NT2/D1 (cell line): Measurements from ENCODE around the gene HHIPL1.

ENCODE experiments used
- DNase-seq: peaks from one replicate; pipeline ENCODE4 v3.0.0-alpha.2; 2011; ENCODE audit warnings: low read depth, low spot score
- H3K27me3 ChIP-seq: 2 replicates; pipeline ENCODE4 v1.6.0; 2011; ENCODE audit warnings: mild to moderate bottlenecking; ENCODE audit not compliant: insufficient read length, insufficient read depth
- H3K36me3 ChIP-seq: 2 replicates; pipeline ENCODE4 v1.6.1; 2011; ENCODE audit warnings: mild to moderate bottlenecking, low read length, mixed read lengths; ENCODE audit not compliant: insufficient read depth, insufficient read length
- H3K4me1 ChIP-seq: 2 replicates; pipeline ENCODE4 v1.5.1; 2011; ENCODE audit not compliant: insufficient read depth, insufficient read length
- H3K4me3 ChIP-seq: 2 replicates; pipeline ENCODE4 v1.5.1; 2011; ENCODE audit warnings: low read depth; ENCODE audit not compliant: insufficient read length
- H3K9ac ChIP-seq: 2 replicates; pipeline ENCODE4 v1.6.0; 2011; ENCODE audit warnings: low read depth; ENCODE audit not compliant: insufficient read length
- H3K9me3 ChIP-seq: 2 replicates; pipeline ENCODE4 v1.5.1; 2011; ENCODE audit warnings: mild to moderate bottlenecking, low read length; ENCODE audit not compliant: insufficient read depth
- SUZ12 ChIP-seq: IDR thresholded peaks from 2 replicates; pipeline ENCODE4 v1.6.1; 2011; ENCODE audit not compliant: insufficient read length, insufficient read depth; ENCODE audit errors: extremely low read depth
- YY1 ChIP-seq: IDR thresholded peaks from 2 replicates; pipeline ENCODE4 v1.6.1; 2011; ENCODE audit not compliant: insufficient read length, insufficient read depth
- ZNF274 ChIP-seq: IDR thresholded peaks from 2 replicates; pipeline ENCODE4 v1.6.1; 2011; ENCODE audit warnings: mild to moderate bottlenecking, low read depth, low read length

HHIPL1 gene

DNA sequence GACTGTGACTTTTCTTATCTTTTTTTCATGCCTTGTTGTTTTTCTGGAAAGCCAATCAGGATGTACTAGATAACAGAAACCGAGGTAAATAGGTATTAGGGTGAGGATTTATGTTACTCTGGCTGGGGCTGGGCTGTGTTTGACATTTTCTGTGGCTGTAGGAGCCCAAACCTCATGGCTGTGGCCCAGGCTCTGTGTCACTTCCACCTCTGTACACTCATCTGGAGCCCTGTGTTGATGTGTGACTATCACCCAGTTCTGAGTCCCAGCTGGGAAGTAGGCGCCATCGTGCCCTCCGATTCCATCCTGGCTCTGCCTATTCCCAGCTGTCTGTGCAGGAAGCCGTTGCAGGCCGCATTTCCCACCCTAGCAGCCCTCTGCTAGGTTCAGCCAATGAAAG, 1.6 kb upstream of the HHIPL1 start:
- TF ChIP-seq ZNF274 (no peak), YY1 (no peak), SUZ12 (no peak)
- H3K9me3 ChIP-seq = no peaks in the 10 kb centered on the region
- peaks cover 3% of the 10 kb centered on the region for H3K4me1 ChIP-seq
- no peak overlapping the region for H3K4me3 ChIP-seq
- no peak overlapping the region for H3K9ac ChIP-seq
- peaks cover 24% of the 10 kb centered on the region for H3K27me3 ChIP-seq
- no peak for DNase-seq
- H3K36me3 ChIP-seq = no peaks in the 10 kb centered on the region

DNA sequence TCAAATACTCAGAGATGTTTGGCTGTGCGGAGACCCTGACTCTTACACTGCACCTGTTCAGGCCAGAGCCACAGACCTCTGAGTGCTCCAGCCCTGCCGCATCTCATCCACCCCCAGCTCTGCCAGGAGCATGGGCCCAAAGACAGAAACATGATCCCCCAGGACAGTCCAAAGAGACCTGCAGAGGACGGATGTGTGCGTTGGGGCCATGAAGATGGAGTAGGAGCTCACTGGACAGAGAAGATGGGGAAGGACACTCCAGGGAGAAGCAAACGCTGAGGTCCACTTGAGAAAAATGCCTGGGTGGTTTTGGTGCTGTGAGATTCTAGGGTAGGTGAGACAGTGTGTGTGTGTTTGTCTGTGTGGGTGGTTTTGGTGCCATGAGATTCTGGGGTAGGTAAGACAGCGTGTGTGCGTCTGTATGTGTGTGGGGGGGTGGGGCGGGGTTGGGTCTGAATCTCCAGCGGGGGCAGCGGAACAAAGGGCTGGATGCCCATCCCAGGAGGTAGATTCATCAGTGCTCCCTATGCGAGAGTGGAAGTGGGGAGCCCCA, 818 bp upstream of the HHIPL1 start:
- H3K4me3 ChIP-seq = no peak overlapping the region
- no peaks in the 10 kb centered on the region for H3K36me3 ChIP-seq
- no peak overlapping the region for H3K9ac ChIP-seq
- peaks cover 3% of the 10 kb centered on the region for H3K4me1 ChIP-seq
- DNase-seq = no peak
- no peak for TF ChIP-seq YY1
- TF ChIP-seq ZNF274 = no peak
- no peak for TF ChIP-seq SUZ12
- no peaks in the 10 kb centered on the region for H3K9me3 ChIP-seq
- peaks cover 24% of the 10 kb centered on the region for H3K27me3 ChIP-seq

DNA sequence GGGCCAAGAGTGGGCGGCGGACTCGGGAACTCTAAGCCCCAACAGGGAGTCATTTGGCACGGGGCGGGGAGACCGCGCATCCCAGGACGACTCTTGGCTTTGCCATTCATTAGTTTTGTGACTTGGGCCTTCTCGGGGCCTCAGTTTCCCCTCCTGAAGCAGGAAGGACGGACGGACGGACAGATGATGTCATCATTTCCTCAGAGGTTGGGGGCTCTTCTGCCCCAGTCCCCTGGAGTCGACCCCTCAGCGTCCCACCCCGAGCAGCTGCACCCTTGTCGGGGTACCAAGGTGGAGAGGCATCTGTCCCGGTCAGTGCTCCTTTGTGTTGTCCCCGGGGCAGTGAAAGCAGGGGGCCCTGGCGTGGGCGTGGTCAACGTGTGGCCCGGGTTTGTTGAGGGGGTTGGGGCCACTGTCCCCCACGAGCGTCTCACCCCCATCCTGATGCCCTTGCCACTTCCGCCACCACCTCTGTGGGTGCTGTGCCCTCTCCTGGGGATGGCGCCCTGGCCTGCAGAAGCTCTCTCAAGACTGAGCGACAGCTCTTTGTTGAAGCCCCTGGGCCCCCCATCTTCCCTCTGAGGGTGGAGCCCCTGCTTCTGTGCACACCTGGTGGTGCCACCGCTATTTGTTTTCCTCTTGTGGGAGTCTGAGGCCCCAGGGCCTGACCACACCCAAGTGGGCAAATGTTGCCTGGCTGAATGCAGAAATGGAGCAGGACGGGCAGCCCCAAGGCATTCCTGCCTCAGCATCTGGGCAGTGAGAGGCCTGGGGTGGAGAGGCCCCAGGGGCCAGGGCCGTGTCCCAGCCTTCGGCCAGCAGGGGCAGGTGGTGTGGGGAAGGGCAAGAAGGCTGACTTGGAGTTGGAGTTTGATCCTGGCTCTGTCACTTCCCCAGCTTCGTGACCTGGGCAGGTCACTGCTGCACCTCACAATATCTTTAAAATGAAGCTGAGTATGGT, 896 bp downstream of the HHIPL1 start:
- H3K27me3 ChIP-seq = peaks cover 24% of the 10 kb centered on the region
- no peak for DNase-seq
- H3K4me1 ChIP-seq = peaks cover 8% of the 10 kb centered on the region
- H3K36me3 ChIP-seq = no peaks in the 10 kb centered on the region
- H3K4me3 ChIP-seq = peak overlapping the region; percentile 47
- no peaks in the 10 kb centered on the region for H3K9me3 ChIP-seq
- no peak for TF ChIP-seq YY1
- no peak for TF ChIP-seq ZNF274
- TF ChIP-seq SUZ12 = no peak
- peak overlapping the region; percentile 76 for H3K9ac ChIP-seq

GRCh38 chr14:99647411-99647810, 2.5 kb downstream of the HHIPL1 start:
- Histone ChIP-seq H3K9me3 (no peaks in the 10 kb centered on the region), H3K36me3 (peaks cover under 1% of the 10 kb centered on the region), H3K27me3 (peaks cover 24% of the 10 kb centered on the region), H3K4me3 (no peak overlapping the region), H3K9ac (no peak overlapping the region), H3K4me1 (peaks cover 8% of the 10 kb centered on the region)
- DNase-seq = no peak
- no peak for TF ChIP-seq YY1
- no peak for TF ChIP-seq SUZ12
- TF ChIP-seq ZNF274 = no peak

GRCh38 chr14:99648027-99648784, 3.3 kb downstream of the HHIPL1 start:
- Histone ChIP-seq H3K9me3 (no peaks in the 10 kb centered on the region), H3K36me3 (peaks cover 3% of the 10 kb centered on the region), H3K4me1 (peaks cover 8% of the 10 kb centered on the region), H3K4me3 (no peak overlapping the region), H3K9ac (no peak overlapping the region), H3K27me3 (peaks cover 24% of the 10 kb centered on the region)
- DNase-seq = no peak
- TF ChIP-seq SUZ12 (no peak), ZNF274 (no peak), YY1 (no peak)

- peaks cover 3% of the 10 kb centered on the region for H3K36me3 ChIP-seq
- peaks cover 15% of the 10 kb centered on the region for H3K27me3 ChIP-seq
Observed at GRCh38 chr14:99649219-99649618, 4.3 kb downstream of the HHIPL1 start.

DNA sequence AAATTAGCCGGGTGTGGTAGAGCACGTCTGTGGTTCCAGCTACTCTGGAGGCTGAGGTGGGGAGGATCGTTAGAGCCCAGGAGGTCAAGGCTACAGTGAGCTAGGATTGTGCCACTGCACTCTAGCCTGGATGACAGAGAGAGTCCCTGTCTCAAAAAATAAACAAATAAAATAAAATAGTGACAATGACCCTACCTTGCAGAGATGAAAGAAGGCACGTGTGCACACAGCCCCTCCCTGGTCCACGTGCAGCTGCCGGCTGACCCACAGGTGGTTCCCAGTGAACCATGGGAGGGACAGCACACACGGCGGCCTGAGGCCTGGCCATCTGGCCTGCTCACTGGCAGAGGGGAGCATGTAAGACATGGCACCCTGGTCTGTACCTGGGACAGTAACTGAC, 4.7 kb downstream of the HHIPL1 start:
- Histone ChIP-seq H3K36me3 (peaks cover 3% of the 10 kb centered on the region), H3K4me1 (peaks cover 8% of the 10 kb centered on the region), H3K4me3 (no peak overlapping the region), H3K9ac (peak overlapping the region; percentile 21), H3K27me3 (peaks cover 15% of the 10 kb centered on the region), H3K9me3 (no peaks in the 10 kb centered on the region)
- TF ChIP-seq YY1 = no peak
- no peak for DNase-seq

More at GRCh38 chr14:99649219-99649618, 4.3 kb downstream of the HHIPL1 start:
- H3K9me3 ChIP-seq = no peaks in the 10 kb centered on the region
- TF ChIP-seq YY1 (no peak), SUZ12 (no peak), ZNF274 (no peak)
- DNase-seq = no peak
- no peak overlapping the region for H3K9ac ChIP-seq
- H3K4me1 ChIP-seq = peaks cover 8% of the 10 kb centered on the region
- no peak overlapping the region for H3K4me3 ChIP-seq
